NOMO-1 treated with dmso at 0.1 percent for 144 hours (cell line): ENCODE measurements around the gene TXNDC11.

Experiments used
- DNase-seq: peaks from one replicate; lab custom pipeline; 2025; ENCODE audit not compliant: unreplicated experiment; lab: John Stamatoyannopoulos, UW

Gene TXNDC11

DNA sequence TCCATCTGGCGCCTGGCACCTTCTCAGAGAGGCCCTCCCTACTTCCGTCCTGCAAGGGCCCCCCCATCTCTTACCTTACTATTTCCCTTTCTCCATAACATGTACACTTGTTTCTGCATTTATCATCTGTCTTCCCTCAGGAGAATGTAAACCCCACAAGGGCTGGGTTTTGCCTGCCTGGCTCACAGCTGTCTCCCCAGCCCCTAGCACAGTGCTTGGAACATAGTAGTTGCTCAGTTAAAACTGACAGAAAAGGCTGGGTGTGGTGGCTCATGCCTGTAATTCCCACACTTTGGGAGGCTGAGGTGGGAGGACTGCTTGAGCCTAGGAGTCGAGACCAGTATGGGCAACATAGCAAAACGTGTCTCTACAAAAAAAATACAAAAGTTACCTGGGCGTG, 80.1 kb downstream of the TXNDC11 start:
- no peak for DNase-seq

DNA sequence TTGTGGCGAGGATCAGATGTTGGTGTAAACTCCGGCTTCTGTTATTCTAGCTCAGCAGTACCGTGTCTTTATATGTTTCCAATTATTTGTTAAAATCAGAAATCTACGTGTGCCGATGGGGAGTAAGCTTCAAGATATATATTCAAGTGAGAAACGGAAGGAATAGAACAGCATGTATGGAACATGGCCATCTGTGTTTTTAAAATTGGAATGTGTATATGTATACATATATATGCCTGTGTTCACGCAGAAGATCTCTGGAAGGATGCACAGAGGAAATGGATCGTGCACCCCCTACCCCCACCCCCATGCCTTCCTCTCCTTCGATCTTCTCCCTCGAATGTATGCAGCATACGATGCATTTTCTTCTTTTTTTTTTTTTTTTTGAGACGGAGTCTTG, 82.1 kb downstream of the TXNDC11 start:
- DNase-seq = no peak

DNA sequence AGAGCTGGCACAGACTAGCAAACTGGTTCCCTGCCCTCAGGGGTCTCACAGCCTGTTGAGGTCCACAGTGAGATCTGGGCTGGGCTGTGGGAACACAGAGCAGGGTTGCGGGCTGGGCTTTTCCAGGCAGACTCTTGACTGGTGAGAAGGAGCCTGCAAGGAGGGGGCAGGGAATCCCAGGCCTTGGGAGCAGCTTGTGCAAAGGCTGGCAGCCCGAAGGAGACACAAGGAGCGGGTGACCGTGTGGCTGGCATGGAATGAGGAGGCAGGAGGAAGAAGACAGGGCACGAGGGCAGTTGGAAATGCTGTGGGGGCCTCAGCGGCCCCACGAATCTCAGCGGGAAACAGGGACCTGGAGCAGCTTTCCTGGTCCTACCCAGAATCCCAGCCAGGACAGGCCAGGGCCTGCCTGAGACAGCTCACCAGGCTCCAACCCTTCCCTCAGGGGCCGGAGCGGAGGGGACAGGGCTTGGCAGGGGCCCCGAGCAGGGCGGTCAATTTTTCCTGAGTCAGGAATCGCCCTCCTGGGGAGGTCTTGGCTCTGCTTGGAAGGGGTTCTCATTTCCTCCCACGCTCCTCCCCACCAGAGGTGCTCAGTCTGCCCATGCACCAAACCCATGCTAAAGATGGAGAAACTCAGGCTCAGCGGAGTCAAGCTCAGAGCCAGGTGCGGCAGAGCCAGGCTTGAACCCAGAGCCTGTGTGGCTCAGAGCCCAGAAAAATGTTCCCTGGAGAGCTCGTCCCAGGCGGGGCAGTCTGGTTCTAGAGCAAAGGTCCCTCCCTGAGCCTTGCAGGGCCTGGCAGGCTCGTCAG, 83.6 kb downstream of the TXNDC11 start:
- no peak for DNase-seq

DNA sequence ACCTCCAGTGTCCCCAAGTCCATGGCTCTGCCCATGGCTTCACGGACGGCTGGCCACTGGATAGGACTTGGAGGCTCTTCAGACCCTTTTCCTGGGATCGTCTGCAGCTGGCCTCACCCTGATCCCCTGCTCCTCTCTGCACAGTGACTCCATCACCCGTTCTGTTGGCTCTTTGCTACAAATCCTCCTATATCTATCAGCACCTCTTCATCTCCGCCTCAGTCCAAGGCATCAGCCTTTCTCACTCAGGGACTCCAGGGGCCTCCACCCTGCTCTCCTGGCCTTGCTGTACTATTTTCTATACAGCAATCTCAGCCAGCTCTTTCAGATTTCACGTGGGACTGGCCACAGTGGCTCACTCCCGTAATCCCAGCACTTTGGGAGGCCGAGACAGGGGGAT, 85.1 kb downstream of the TXNDC11 start:
- DNase-seq = no peak

DNA sequence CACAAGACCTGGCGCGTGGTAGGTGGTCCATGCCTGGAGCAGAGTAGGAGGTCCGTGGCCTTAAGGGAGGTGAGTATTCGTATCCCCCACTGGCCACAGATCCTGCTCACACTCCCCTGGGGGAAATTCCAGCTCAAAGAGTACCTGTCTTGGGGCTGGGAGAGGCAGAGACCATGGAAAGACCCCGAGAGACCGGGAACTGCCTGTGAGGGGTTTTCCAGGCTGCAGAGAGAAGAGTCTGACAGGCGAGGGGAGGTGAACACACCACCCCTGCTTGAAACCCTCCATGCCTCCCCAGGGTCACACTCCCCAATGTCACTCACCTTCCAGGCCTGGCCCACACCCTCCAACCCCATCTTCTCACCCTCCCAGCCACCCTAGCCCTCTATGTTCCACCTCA, 87.0 kb downstream of the TXNDC11 start:
- no peak for DNase-seq

DNA sequence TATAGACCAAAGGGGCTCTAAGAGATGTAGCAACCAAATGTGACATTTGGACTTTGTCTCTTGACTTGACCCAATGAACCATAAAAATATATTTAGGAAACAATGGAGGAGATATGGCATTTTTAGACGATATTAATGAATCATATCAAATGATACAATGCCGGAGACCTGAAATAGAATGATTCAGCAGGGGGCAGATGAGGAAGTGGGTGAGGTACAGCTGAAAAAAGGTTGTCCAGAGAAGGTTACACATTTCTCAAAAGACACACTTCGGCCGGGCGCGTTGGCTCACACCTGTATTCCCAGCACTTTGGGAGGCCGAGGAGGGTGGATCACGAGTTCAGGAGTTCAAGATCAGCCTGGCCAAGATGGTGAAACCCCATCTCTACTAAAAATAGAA, 90.9 kb downstream of the TXNDC11 start:
- DNase-seq = no peak

DNA sequence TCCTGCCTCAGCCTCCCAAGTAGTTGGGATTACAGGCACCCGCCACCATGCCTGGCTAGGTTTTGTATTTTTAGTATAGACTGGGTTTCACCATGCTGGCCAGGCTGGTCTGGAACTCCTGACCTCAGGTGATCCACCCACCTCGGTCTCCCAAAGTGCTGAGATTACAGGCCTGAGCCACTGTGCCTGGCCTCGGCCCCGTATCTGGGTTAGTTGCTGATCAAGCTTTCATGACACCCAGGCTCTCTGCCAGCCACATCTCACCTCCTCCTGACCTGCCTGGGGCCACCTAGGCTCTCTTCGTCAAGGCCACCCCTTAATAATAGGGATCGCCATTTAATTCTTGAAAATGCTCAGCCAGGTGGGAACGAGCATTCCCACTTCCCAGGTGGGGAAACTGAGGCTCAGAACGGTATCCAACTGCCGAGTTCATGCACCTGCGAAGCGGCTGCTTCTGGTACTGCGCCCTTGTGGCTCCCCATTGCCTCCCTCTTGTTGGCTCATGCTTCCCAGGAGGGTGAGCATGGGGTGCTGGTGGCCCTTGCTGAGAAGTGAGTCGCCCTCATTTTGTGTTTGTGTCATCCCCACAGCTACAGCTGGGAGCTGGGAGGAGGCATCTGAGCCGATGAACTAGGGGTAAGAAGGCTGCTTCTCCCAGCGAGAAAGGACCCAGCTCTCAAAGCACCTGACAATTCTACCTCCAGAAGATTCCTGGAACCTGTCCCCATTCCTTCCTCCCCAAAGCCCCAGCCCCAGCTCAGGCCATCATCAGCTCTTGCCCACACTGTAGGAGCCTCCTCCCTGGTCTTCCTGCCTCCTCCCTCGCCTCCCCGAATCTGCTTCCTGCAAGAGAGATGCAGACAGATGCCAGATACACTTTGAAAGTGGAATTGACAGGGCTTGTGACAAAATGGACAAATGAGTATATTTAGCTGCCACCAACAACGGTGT, 91.7 kb downstream of the TXNDC11 start:
- no peak for DNase-seq

DNA sequence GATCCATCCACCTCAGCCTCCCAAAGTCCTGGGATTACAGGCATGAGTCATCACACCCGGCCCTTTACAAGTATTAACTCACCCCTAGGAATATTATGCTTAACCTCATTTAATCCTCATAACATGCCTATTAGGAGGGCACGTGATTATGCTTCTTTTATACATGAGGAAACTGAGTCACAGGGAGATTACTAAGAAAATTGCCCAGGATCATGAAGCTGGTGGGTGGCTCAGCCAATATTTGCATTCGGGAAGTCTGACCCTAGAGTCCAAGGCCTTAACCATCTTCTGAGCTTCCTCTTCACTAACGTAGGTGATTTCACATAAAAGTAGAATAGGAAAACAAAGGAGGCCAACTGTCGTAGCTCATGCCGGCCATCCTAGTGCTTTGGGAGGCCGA, 93.4 kb downstream of the TXNDC11 start:
- no peak for DNase-seq

DNA sequence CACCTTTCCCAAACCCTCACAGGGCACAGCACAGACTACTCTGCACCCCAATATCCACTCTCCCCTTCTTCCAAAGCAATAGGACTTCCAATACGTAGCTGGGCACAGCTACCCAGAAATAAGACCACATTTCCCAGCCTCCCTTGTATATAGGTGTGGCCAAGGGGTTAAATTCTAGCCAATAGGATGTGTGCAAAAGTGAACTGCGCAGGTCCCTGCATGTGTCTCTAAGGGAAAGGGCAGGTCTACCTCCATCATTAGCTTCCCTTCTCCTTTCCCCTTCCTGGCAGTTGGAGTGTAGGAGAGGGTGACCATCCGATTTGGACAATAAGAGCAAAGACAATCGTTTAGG, 99.9 kb downstream of the TXNDC11 start:
- DNase-seq = no peak

DNA sequence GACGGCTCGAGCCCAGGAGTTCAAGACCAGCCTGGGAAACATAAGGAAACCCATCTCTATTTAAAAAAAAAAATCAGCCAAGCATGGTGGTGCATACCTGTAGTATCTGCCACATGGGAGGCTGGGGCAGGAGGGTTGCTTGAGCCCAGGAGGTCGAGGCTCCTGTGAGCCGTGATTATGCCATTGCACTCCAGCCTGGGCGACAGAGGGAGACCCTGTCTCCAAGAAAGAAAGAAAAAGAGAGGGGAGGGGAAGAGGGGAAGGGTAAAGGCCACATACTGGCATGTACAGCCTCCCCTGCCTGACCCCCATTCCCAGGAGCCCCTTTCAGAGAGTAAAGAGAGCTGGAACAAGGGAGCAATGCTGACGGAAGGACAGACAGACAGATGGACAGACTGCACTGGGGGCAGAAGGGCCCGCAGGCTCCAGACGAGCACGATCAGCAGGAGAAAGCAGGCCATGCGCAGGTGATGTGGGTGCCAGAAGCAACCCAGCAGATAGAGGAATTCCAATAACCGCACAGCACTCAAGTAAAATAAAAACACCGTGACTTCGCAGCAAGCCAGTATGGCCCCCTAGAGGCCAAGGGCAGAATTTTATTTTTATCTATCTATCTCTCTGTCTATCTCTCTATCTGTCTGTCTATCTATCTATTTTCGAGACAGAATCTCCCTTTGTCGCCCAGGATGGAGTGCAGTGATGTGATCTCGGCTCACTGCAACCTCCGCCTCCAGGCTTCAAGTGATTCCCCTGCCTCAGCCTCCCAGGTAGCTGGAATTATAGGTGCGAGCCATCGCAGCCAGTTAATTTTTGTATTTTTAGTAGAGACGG, 101.5 kb downstream of the TXNDC11 start:
- peak; percentile 63 for DNase-seq

DNA sequence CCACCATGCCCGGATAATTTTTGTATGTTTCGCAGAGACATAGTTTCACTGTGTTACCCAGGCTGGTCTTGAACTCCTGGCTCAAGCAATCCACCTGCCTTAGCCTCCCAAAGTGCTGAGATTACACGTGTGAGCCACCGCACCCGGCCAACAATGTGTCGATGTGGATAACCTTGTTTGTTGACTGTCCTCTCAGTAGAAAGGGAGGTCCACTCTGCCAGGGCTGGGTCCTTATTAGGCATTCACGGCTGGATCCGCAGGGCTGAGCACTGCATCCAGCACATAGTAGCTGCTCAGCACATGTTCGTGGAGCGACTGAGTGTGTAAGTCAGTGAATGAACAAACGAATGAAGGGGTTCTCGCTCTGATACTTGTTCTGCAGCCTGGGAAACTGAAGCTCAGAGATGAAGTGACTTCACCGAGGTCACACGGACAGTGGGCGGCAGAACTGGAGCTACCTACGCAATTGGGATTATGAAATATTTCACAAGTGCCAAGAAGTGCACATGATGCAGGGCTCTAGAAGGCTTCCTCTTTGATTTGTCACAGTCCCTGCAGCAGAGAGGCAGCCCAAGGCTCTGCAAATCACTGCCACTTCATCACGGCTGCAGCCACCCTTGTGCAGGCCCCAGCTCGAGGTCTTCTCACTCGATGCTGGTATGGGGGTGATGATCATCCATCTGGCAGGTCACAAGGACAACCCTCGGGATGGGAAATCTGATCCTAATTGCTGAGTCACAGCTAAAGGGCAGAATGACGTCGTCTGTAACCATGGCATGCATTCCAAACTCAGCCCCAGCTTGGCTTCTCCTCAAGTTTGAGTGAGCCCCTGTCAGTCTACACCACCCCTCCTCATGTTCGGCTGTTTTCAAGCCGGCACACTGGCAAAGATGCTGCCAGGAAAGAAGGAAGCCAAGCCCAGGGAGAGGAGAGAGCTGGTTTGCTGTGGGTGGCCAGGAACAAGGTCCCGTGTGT, 102.4 kb downstream of the TXNDC11 start:
- peak; percentile 94 for DNase-seq

DNA sequence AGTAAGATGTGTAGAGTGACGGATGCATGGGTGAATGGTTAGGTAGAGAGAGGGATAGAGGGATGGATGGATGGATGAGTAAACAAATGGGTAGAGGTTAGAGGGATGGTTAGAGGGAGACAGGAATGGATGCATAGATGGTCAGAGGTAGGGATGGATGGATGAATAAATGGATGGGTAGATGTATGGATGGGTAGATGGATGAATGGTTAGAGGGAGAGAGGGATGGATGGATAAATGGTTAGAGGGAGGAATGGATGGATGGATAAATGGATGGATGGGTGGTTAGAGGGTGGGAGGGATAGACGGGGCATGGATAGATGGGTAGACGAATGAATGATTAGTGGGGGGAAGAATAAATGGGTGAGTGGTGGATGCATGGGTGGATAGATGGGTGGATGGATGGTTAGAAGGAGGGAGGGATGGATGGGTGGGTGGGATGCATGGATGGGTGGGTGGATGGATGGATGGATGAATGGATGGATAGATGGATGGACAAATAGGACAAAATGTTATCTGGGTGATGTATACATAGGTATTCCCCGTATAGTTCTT, 103.6 kb downstream of the TXNDC11 start:
- DNase-seq = no peak

DNA sequence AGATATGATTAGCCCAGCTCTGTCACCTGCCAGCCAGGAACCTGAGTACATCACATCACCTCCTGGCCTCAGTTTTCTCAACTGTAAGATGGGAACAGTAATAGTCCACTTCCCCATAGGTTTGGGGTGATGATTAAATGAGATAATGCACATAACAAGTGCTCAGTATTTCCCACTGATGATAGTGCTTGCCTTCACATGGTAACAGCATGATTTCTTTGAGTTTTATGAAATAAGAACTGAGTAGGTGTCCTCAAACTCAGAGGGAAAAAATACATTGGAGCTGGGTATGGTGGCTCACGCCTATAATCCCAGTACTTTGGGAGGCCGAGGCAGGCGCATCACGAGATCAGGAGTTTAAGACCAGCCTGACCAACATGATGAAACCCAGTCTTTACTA, 104.5 kb downstream of the TXNDC11 start:
- DNase-seq = no peak

DNA sequence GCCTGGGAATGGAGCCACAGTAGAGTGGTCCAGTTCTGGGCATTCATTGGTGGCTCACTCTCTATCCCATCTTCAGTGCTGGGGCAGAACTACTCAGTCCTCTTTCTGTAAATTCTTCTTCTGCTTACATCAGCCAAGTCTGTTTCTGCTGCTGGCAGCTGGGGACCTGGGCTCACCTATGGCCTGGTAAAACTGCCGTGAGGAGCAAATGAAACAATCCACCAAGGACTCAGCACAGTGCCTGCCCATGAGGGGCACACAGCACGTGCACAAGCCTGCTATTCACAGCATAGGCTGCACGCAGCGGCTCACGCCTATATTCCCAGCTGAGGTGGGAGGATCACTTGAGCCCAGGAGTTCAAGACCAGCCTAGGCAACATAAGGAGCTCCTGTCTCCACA, 105.3 kb downstream of the TXNDC11 start:
- no peak for DNase-seq

DNA sequence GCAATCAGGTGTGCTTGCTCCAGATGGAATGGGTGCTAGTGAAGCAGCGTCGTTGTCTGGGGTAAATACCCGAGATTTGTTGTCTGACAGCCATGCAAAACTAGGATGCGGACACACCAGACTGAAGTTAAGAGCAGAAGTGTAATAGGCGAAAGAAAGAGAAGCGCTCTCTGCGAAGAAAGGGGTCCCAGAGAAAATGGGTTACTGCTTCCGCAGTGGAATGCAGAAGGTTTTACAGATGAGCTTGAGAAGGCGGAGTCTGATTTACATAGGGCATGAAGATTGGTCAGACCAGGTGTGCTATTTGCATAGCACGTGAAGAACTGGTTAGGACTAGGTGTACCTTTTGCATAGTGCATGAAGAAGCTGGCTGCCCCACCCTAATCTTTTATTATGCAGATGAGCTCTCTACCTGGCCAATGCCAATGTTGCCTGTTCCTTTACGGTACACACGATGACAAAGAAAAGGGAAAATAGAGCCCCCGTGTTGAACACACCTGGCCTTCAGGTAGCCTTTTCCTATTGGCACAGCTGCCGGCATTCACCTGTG, 106.4 kb downstream of the TXNDC11 start:
- no peak for DNase-seq

DNA sequence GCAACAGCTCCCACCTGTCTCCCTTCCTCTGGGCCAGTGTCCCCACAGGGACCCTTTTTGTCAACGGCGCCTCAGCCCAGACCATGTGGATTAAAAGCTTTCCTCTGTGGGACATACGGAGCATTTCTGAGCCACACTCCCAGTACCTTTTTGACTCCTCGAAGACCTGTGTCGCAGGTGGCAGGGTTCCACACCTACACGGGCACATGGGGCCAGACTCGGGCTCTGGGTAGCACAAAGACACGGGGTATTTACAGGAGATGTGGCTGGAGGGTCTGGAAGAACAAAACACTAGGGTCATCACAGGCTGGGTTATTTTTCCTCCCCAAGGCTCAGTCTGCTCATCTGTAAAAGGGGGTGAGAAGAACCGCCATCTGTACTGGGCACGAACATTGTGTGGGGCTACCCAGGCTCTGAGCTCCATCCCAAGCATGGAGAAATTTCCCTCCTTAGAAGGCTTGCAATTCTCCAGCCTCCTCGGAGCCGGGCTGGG, 106.9 kb downstream of the TXNDC11 start:
- DNase-seq = no peak

DNA sequence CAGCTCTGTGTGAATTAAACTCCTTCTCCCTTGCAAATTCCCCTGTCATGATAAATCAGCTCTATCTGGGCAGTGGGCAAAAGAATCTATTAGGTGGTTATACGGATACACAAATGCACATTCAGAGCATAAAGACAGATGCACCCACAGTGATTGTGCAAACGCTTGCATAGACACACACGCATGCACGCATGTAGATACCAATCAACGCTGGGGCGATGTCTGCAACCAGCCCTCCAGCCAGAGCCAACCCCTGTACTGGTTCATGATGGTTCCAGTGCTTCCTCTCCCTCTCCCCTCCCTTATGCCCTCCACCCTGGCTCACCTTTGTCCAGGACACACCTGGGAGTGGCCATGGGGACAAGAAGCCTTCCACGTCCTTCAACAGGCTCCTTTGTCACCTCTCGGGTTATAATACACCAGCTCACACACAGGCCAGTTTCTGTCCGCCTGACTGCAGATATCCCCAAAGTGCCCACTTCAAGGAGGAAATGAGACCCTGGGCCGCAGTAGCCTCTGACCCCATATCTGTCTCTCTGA, 107.5 kb downstream of the TXNDC11 start:
- no peak for DNase-seq

DNA sequence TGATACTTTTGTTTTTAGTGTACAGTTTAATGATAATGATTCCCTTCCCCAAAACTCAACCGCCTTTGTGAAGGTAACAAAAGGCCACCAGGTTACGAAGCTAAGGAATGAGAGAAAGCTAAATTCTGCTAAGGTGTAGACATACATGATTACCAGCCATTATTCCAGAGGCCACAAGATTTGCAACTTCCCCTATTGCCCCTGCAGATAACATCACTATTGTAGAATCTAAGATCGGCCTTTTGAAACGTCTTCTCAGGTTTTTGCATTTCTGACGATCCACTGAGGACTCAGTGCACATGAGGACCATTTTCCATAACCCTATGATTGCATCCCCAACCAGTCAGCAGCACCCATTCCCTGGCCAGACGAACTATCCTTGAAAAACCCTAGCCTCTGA, 108.3 kb downstream of the TXNDC11 start:
- DNase-seq = peak; percentile 43

DNA sequence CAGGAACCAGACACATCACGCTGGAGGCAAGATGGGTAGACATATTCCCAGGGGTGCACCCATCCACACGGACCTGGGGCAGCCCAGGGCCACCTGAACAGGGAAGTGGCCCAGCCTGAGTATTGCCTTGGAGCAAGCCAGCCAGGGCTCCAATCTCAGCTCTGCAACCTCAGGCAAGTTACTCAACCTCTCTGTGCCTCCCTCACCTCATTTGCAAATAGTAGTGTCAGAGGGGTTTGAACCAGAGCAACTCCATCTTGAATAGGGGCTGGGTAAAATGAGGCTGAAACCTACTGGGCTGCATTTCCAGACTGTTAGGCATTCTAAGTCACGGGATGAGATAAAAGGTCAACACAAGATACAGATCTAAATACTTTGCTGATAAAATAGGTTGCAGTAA, 109.5 kb downstream of the TXNDC11 start:
- DNase-seq = no peak
